Fibroblast of villous mesenchyme (primary cell): ENCODE measurements around the gene PLEKHA8. TPM values are rescaled to one million over a fixed set of nuclear protein-coding genes. Genes with fewer than 3 reads are reported as not detected.

Experiments
- DNase-seq: peaks from one replicate; pipeline ENCODE4 v3.0.0-alpha.2; 2010; ENCODE audit warnings: low read depth
- H3K4me3 ChIP-seq: 2 replicates; pipeline ENCODE4 v1.5.1; 2011; ENCODE audit warnings: low read depth, mild to moderate bottlenecking, low read length
- CTCF ChIP-seq: IDR thresholded peaks from 2 replicates; pipeline ENCODE4 v1.5.1; 2012; ENCODE audit warnings: low read depth, mild to moderate bottlenecking, low read length; ENCODE audit not compliant: insufficient read depth
- total RNA-seq: library from RNA; depleted of rRNA; stranded (reverse); fragments of >200 nt; gene quantifications from 2 replicates; pipeline ENCODE4 v1.2.3, GENCODE V29; 2012

Gene PLEKHA8
- total RNA-seq, 1 donor: 17.7 TPM

- H3K4me3 ChIP-seq: no peak overlapping the region
- no peak for TF ChIP-seq CTCF
- no peak for DNase-seq
Observed at GRCh38 chr7:30160329-30160728, 132.1 kb downstream of the PLEKHA8 start.

- DNase-seq: no peak
Observed at GRCh38 chr7:30162133-30162532, 133.9 kb downstream of the PLEKHA8 start.

GRCh38 chr7:30162622-30163124, 134.5 kb downstream of the PLEKHA8 start:
- peak; percentile 25 for DNase-seq
- no peak overlapping the region for H3K4me3 ChIP-seq
- no peak for TF ChIP-seq CTCF

More at GRCh38 chr7:30162133-30162532, 133.9 kb downstream of the PLEKHA8 start:
- no peak for TF ChIP-seq CTCF
- no peak overlapping the region for H3K4me3 ChIP-seq

- no peak for TF ChIP-seq CTCF
- H3K4me3 ChIP-seq: no peak overlapping the region
- no peak for DNase-seq
Observed at GRCh38 chr7:30163231-30163894, 135.2 kb downstream of the PLEKHA8 start.

GRCh38 chr7:30164567-30164966, 136.4 kb downstream of the PLEKHA8 start:
- DNase-seq: peak; percentile 54
- TF ChIP-seq CTCF: peak; percentile 52
- no peak overlapping the region for H3K4me3 ChIP-seq

- TF ChIP-seq CTCF: no peak
- DNase-seq: no peak
- H3K4me3 ChIP-seq: no peak overlapping the region
Observed at GRCh38 chr7:30165590-30165989, 137.4 kb downstream of the PLEKHA8 start.
